BE2C (cell line): Measurements from ENCODE around the gene ABI2.
"Not testable (repeated sequence)": the region's sequence is repeated elsewhere in the genome, so short reads cannot be mapped to it uniquely, and the experiment has no call there.

Experiments used
- DNase-seq: peaks from one replicate; pipeline ENCODE4 v3.0.0-alpha.2; 2020
- H3K27me3 ChIP-seq: fragments of 250-450 bp; sonication (Bioruptor Pico); 2 replicates; pipeline ENCODE4 v1.5.1; 2020; ENCODE audit warnings: mild to moderate bottlenecking
- H3K36me3 ChIP-seq: fragments of 250-450 bp; sonication (Bioruptor Pico); 2 replicates; pipeline ENCODE4 v1.5.1; 2020; ENCODE audit warnings: mild to moderate bottlenecking
- H3K4me1 ChIP-seq: fragments of 250-450 bp; sonication (Bioruptor Pico); 2 replicates; pipeline ENCODE4 v1.5.1; 2020
- H3K4me3 ChIP-seq: 2 replicates; pipeline ENCODE4 v1.5.1; 2011; ENCODE audit warnings: low read depth, low read length
- H3K9me3 ChIP-seq: fragments of 250-450 bp; sonication (Bioruptor Pico); 2 replicates; pipeline ENCODE4 v1.5.1; 2020
- TF ChIP-seq, protein P1 (sequence below): IDR thresholded peaks from 2 replicates; pipeline ENCODE4 v1.5.1; 2012; ENCODE audit warnings: mild to moderate bottlenecking, low read depth, low read length

The ABI2 gene

DNA sequence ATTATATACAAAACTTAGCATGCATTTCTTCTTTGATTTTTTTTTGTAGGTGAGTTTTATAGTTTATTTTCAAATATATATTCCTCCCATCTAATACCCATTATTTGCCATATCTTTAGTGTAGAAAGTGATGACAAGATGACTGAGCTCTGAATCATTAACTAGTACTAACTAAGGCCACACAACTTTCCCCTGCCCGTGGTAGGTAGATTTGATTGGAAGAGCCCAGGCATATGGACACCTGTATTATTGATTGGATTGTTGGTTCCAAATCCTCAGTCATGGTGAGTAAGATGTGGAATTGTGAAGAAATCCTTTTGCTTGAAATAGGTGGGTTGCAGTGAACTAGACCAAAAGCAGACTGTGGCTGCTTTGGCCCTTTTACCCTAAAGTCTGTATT, 54.8 kb downstream of the ABI2 start:
- no peak for DNase-seq
- no peaks in the 10 kb centered on the region for H3K4me1 ChIP-seq
- no peak overlapping the region for H3K4me3 ChIP-seq
- H3K36me3 ChIP-seq = peaks cover 6% of the 10 kb centered on the region
- H3K27me3 ChIP-seq = no peaks in the 10 kb centered on the region
- H3K9me3 ChIP-seq = no peaks in the 10 kb centered on the region
- TF ChIP-seq, protein P1, sequence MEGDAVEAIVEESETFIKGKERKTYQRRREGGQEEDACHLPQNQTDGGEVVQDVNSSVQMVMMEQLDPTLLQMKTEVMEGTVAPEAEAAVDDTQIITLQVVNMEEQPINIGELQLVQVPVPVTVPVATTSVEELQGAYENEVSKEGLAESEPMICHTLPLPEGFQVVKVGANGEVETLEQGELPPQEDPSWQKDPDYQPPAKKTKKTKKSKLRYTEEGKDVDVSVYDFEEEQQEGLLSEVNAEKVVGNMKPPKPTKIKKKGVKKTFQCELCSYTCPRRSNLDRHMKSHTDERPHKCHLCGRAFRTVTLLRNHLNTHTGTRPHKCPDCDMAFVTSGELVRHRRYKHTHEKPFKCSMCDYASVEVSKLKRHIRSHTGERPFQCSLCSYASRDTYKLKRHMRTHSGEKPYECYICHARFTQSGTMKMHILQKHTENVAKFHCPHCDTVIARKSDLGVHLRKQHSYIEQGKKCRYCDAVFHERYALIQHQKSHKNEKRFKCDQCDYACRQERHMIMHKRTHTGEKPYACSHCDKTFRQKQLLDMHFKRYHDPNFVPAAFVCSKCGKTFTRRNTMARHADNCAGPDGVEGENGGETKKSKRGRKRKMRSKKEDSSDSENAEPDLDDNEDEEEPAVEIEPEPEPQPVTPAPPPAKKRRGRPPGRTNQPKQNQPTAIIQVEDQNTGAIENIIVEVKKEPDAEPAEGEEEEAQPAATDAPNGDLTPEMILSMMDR = no peak

DNA sequence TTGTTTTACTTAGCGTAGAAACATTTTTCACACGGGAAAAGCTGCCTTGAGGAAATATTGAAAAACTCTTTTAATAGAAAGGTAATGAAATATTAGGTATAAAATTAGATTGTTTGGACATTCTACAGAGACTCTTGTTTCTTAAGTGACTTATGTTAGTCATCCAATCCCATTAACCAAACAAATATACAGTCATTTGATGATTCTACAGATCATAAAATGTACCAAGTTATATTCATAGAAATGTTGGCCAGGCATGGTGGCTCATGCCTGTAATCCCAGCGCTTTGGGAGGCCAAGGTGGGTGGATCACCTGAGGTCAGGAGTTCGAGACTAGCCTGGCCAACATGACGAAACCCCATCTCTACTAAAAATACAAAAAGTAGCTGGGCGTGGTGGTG, 60.0 kb downstream of the ABI2 start:
- H3K27me3 ChIP-seq, H3K9me3 ChIP-seq, DNase-seq, H3K4me3 ChIP-seq, H3K4me1 ChIP-seq, H3K36me3 ChIP-seq: not testable (repeated sequence)

DNA sequence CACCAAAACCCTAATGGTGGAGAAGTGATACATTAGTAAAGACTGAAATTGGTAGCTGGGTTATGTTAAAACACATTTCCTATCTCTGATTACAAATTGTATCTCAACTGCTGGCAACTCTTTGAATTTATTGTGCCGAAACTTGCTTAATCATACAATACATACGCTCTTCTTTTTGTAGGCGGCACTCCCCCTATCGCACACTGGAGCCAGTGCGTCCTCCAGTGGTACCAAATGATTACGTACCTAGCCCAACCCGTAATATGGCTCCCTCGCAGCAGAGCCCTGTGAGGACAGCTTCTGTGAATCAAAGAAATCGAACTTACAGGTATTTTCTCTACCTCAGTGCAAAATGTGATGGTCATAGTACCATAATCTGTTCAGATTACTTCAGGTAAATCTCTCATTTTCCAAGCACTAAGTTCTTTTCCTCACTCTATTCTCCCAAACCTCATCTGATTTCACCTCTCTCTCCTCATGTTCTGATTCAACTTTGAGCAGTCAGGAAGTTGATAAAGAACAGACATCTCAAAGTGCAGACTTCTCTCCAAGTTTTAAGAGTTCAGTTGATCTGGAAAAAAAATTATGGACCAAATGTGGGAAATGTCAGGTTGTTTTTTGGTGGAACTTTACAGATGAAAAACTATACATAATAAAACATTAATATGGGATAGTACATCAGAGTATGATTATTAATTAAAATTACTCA, 66.5 kb downstream of the ABI2 start:
- TF ChIP-seq, protein P1 = peak; percentile 64
- no peak overlapping the region for H3K4me3 ChIP-seq
- H3K36me3 ChIP-seq = peaks cover 21% of the 10 kb centered on the region
- H3K9me3 ChIP-seq = no peaks in the 10 kb centered on the region; the same call in 1 of the 2 replicates
- DNase-seq = peak; percentile 40
- no peaks in the 10 kb centered on the region for H3K27me3 ChIP-seq
- no peaks in the 10 kb centered on the region for H3K4me1 ChIP-seq

GRCh38 chr2:203395858-203396257, 67.7 kb downstream of the ABI2 start:
- H3K36me3 ChIP-seq = peaks cover 21% of the 10 kb centered on the region
- DNase-seq = no peak
- H3K9me3 ChIP-seq = no peaks in the 10 kb centered on the region; the same call in 1 of the 2 replicates
- no peaks in the 10 kb centered on the region for H3K4me1 ChIP-seq
- TF ChIP-seq, protein P1 = no peak
- H3K4me3 ChIP-seq = no peak overlapping the region
- no peaks in the 10 kb centered on the region for H3K27me3 ChIP-seq

GRCh38 chr2:203396667-203397066, 68.5 kb downstream of the ABI2 start:
- H3K9me3 ChIP-seq = no peaks in the 10 kb centered on the region; the same call in 1 of the 2 replicates
- no peaks in the 10 kb centered on the region for H3K4me1 ChIP-seq
- no peak overlapping the region for H3K4me3 ChIP-seq
- TF ChIP-seq, protein P1 = peak; percentile 54
- H3K27me3 ChIP-seq = no peaks in the 10 kb centered on the region
- peak; percentile 19 for DNase-seq
- H3K36me3 ChIP-seq = peaks cover 21% of the 10 kb centered on the region

DNA sequence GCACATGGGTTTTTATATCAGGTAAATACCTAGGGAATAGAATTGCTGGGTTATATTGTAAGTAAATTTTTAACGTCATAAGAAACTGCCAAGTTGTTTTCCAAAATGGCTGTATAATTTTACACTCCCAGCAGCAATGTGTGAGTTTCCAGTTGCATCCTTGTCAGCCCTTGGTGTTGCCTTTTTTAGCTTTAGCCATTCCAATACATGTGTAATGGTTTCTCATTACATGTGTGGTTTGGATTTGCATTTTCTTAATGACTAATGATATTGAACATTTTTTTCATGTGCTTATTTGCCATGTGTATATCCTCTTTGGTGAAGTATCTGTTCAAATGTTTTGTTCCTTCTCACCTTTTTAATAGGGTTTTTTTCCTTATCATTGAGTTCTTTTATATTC, 70.8 kb downstream of the ABI2 start:
- Histone ChIP-seq H3K4me1 (no peaks in the 10 kb centered on the region), H3K36me3 (peaks cover 26% of the 10 kb centered on the region), H3K9me3 (no peaks in the 10 kb centered on the region; the same call in 1 of the 2 replicates), H3K4me3 (no peak overlapping the region), H3K27me3 (no peaks in the 10 kb centered on the region)
- no peak for DNase-seq
- TF ChIP-seq, protein P1 = no peak
